ENCODE data around the gene RCAN3.
A peak's percentile ranks its signal among the peaks of the same experiment; 100 is the strongest.
"Not testable (repeated sequence)": the region's sequence is repeated elsewhere in the genome, so short reads cannot be mapped to it uniquely, and the experiment has no call there.

RCAN3 gene

DNA sequence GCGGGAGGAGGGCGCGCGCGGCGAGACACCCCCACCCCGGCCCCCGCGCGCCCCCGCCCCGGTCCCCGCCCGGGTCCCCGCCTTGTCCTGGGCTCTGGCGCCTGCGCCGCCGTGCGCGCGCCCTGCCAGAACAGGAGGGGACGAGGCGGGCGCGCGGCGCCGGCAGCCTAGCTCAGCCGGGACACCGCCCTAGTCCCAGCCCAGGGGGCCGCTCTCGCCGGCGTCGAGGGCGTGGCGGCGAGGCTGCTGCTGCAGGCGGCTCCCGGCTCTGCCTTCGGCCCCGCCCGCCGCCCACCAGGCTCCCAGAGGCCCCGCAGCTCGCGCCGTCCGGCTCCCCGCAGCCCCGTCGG, at the start of gene RCAN3:
RCAN3 (plus strand) TSS at position 128 of the 350 bp plus-strand sequence. CDS start 11,537 bp downstream, outside the sequence.
- Histone ChIP-seq H3K36me3 (ENCODE audit: insufficient read depth, insufficient read length, low read length) (no peaks in the 10 kb centered on the region), H3K9ac (ENCODE audit: insufficient read length, low read depth) (peak within 1 kb of the TSS; percentile 93), H3K9me3 (ENCODE audit: insufficient read depth, low read length) (no peaks in the 10 kb centered on the region), H3K4me1 (ENCODE audit: insufficient read depth, insufficient read length) (peaks cover 7% of the 10 kb centered on the region), H3K27me3 (ENCODE audit: insufficient read depth, insufficient read length) (no peaks in the 10 kb centered on the region), H3K4me3 (ENCODE audit: insufficient read length, low read depth) (peak within 1 kb of the TSS; percentile 86)
- TF ChIP-seq ZNF274 (IDR thresholded peaks at IDR 0.05; ENCODE audit: low read depth, low read length) (no peak), SUZ12 (IDR thresholded peaks at IDR 0.05; ENCODE audit: extremely low read depth, insufficient read depth, insufficient read length) (no peak), YY1 (IDR thresholded peaks at IDR 0.05; ENCODE audit: insufficient read depth, insufficient read length) (no peak)
- peak; percentile 93 for DNase-seq (ENCODE audit: low read depth, low spot score)

GRCh38 chr1:24452922-24453485, 49.6 kb upstream of the RCAN3 start:
- no peaks in the 10 kb centered on the region for H3K27me3 ChIP-seq (ENCODE audit: insufficient read depth, insufficient read length)
- TF ChIP-seq YY1 (IDR thresholded peaks at IDR 0.05; ENCODE audit: insufficient read depth, insufficient read length): no peak
- no peak for TF ChIP-seq SUZ12 (IDR thresholded peaks at IDR 0.05; ENCODE audit: extremely low read depth, insufficient read depth, insufficient read length)
- no peak for TF ChIP-seq ZNF274 (IDR thresholded peaks at IDR 0.05; ENCODE audit: low read depth, low read length)
- no peak for DNase-seq (ENCODE audit: low read depth, low spot score)
- peaks cover 7% of the 10 kb centered on the region for H3K4me1 ChIP-seq (ENCODE audit: insufficient read depth, insufficient read length)
- peaks cover 5% of the 10 kb centered on the region for H3K36me3 ChIP-seq (ENCODE audit: insufficient read depth, insufficient read length, low read length)
- H3K9ac ChIP-seq (ENCODE audit: insufficient read length, low read depth): no peak overlapping the region
- H3K9me3 ChIP-seq (ENCODE audit: insufficient read depth, low read length): no peaks in the 10 kb centered on the region
- H3K4me3 ChIP-seq (ENCODE audit: insufficient read length, low read depth): no peak overlapping the region

- no peak overlapping the region for H3K9ac ChIP-seq (ENCODE audit: insufficient read length, low read depth)
- no peak overlapping the region for H3K4me3 ChIP-seq (ENCODE audit: insufficient read length, low read depth)
- H3K9me3 ChIP-seq (ENCODE audit: insufficient read depth, low read length): no peaks in the 10 kb centered on the region
- H3K36me3 ChIP-seq (ENCODE audit: insufficient read depth, insufficient read length, low read length): peaks cover under 1% of the 10 kb centered on the region
- no peak for DNase-seq (ENCODE audit: low read depth, low spot score)
- H3K4me1 ChIP-seq (ENCODE audit: insufficient read depth, insufficient read length): peaks cover 7% of the 10 kb centered on the region
- H3K27me3 ChIP-seq (ENCODE audit: insufficient read depth, insufficient read length): no peaks in the 10 kb centered on the region
- TF ChIP-seq YY1 (IDR thresholded peaks at IDR 0.05; ENCODE audit: insufficient read depth, insufficient read length) (no peak), SUZ12 (IDR thresholded peaks at IDR 0.05; ENCODE audit: extremely low read depth, insufficient read depth, insufficient read length) (no peak), ZNF274 (IDR thresholded peaks at IDR 0.05; ENCODE audit: low read depth, low read length) (no peak)
Measured at GRCh38 chr1:24454673-24455072, 48.0 kb upstream of the RCAN3 start.

DNA sequence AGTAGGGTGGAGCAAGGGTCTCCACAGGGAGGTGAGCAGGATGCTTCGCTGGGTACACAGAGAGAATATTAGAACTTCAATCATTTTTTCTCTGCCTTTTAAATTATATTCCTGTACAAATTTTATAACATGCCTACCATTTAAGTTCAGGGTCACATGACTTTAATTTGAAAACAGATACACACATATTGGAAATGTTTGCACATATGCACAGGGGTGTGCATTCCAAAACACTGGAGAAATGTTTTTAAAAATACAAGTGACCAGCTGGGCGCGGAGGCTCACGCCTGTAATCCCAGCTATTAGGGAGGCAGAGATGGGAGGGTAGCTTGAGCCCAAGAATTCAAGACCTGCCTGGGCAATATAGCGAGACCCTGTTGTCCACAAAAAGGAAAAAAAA, 47.4 kb upstream of the RCAN3 start:
- no peaks in the 10 kb centered on the region for H3K9me3 ChIP-seq (ENCODE audit: insufficient read depth, low read length)
- no peaks in the 10 kb centered on the region for H3K27me3 ChIP-seq (ENCODE audit: insufficient read depth, insufficient read length)
- H3K36me3 ChIP-seq (ENCODE audit: insufficient read depth, insufficient read length, low read length): no peaks in the 10 kb centered on the region
- H3K4me3 ChIP-seq (ENCODE audit: insufficient read length, low read depth): no peak overlapping the region
- H3K9ac ChIP-seq (ENCODE audit: insufficient read length, low read depth): no peak overlapping the region
- DNase-seq (ENCODE audit: low read depth, low spot score): no peak
- H3K4me1 ChIP-seq (ENCODE audit: insufficient read depth, insufficient read length): peaks cover 7% of the 10 kb centered on the region
- TF ChIP-seq SUZ12 (IDR thresholded peaks at IDR 0.05; ENCODE audit: extremely low read depth, insufficient read depth, insufficient read length) (no peak), YY1 (IDR thresholded peaks at IDR 0.05; ENCODE audit: insufficient read depth, insufficient read length) (no peak), ZNF274 (IDR thresholded peaks at IDR 0.05; ENCODE audit: low read depth, low read length) (no peak)

GRCh38 chr1:24457866-24458265, 44.8 kb upstream of the RCAN3 start:
- H3K36me3 ChIP-seq (ENCODE audit: insufficient read depth, insufficient read length, low read length): no peaks in the 10 kb centered on the region
- TF ChIP-seq SUZ12 (IDR thresholded peaks at IDR 0.05; ENCODE audit: extremely low read depth, insufficient read depth, insufficient read length) (no peak), ZNF274 (IDR thresholded peaks at IDR 0.05; ENCODE audit: low read depth, low read length) (no peak), YY1 (IDR thresholded peaks at IDR 0.05; ENCODE audit: insufficient read depth, insufficient read length) (no peak)
- 0 out of 2 replicates have a peak, but pooled peaks cover 5% of the 10 kb centered on the region for H3K9me3 ChIP-seq (ENCODE audit: insufficient read depth, low read length)
- peaks cover 7% of the 10 kb centered on the region for H3K4me1 ChIP-seq (ENCODE audit: insufficient read depth, insufficient read length)
- no peak overlapping the region for H3K9ac ChIP-seq (ENCODE audit: insufficient read length, low read depth)
- H3K4me3 ChIP-seq (ENCODE audit: insufficient read length, low read depth): no peak overlapping the region
- no peak for DNase-seq (ENCODE audit: low read depth, low spot score)
- no peaks in the 10 kb centered on the region for H3K27me3 ChIP-seq (ENCODE audit: insufficient read depth, insufficient read length)

DNA sequence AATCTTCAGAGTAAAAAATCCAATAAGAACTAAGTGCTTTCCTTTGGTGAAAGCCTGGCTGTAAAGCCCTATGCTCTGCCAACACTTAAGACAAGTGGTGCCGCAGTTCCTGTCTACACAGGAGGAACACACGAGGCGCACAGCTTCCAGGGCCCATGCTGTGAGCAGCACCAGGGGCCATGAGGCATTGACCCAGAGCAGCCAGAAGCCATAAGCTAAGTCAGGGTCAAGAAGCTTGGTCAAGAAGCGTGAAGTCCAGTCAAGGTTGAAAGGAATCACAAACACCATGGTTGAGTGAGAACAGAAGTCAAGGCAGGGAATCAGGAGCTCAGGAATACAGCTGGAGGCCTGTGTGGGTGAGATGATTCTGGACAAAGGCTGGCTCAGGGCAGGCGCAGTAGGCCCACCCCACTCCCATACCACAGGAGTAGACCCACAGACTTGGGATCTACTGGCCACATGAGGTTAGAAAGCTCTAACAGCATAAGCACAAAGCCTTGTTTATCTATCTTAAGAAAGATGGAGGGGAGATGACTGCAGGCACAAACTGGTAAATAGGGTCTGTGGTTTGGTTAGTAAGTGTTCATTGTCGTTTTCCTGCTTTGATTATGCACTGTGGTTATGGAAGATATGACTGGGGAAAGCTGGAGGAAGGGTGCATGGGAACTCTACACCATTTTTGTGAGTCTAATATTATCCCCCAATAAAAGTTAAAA, 42.9 kb upstream of the RCAN3 start:
- H3K4me3 ChIP-seq (ENCODE audit: insufficient read length, low read depth): no peak overlapping the region
- TF ChIP-seq SUZ12 (IDR thresholded peaks at IDR 0.05; ENCODE audit: extremely low read depth, insufficient read depth, insufficient read length) (no peak), YY1 (IDR thresholded peaks at IDR 0.05; ENCODE audit: insufficient read depth, insufficient read length) (no peak), ZNF274 (IDR thresholded peaks at IDR 0.05; ENCODE audit: low read depth, low read length) (no peak)
- DNase-seq (ENCODE audit: low read depth, low spot score): no peak
- peaks cover 11% of the 10 kb centered on the region for H3K4me1 ChIP-seq (ENCODE audit: insufficient read depth, insufficient read length)
- H3K9ac ChIP-seq (ENCODE audit: insufficient read length, low read depth): no peak overlapping the region
- no peaks in the 10 kb centered on the region for H3K36me3 ChIP-seq (ENCODE audit: insufficient read depth, insufficient read length, low read length)
- 0 out of 2 replicates have a peak, but pooled peaks cover 5% of the 10 kb centered on the region for H3K9me3 ChIP-seq (ENCODE audit: insufficient read depth, low read length)
- no peaks in the 10 kb centered on the region for H3K27me3 ChIP-seq (ENCODE audit: insufficient read depth, insufficient read length)

GRCh38 chr1:24462128-24462527, 40.5 kb upstream of the RCAN3 start:
- H3K4me1 ChIP-seq (ENCODE audit: insufficient read depth, insufficient read length): peaks cover 11% of the 10 kb centered on the region
- H3K27me3 ChIP-seq (ENCODE audit: insufficient read depth, insufficient read length); H3K36me3 ChIP-seq (ENCODE audit: insufficient read depth, insufficient read length, low read length); H3K4me3 ChIP-seq (ENCODE audit: insufficient read length, low read depth); H3K9me3 ChIP-seq (ENCODE audit: insufficient read depth, low read length); H3K9ac ChIP-seq (ENCODE audit: insufficient read length, low read depth); DNase-seq (ENCODE audit: low read depth, low spot score): not testable (repeated sequence)

Measured in NT2/D1 (cell line).